ENCODE results near the gene POU3F4. TPM values are rescaled to one million over a fixed set of nuclear protein-coding genes. Genes with fewer than 3 reads are reported as not detected.
A peak's percentile ranks its signal among the peaks of the same experiment; 100 is the strongest.

Gene POU3F4
- under 0.01 TPM in 1 of 2 replicates, not detected in the other for total RNA-seq
- not detected in 2 replicates for polyA plus RNA-seq
- polyA plus RNA-seq (2012): 0.03 TPM in 1 of 2 replicates, not detected in the other
- polyA minus RNA-seq (ENCODE audit: low replicate concordance): not detected in 2 replicates

DNA sequence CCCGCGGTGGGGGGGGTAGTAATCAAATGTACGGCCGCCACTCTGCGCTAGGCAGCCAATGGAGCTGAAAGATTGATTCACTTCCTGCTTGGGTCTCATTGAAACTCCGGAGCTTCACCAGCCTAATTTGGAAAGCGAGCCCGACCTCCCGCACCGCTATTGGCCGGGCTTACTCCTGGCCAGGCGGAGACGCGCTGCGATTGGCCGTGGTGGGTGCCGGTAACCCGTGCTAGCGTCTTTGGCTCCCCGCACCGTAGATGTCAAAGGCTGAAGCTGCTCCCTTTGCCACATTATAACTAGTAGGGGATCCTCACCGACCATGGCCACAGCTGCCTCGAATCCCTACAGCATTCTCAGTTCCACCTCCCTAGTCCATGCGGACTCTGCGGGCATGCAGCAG is at the start of gene POU3F4:
TSS of gene POU3F4 (plus strand) at position 285 of the 400 bp plus-strand sequence. CDS start at position 320, 35 bp downstream.
- Histone ChIP-seq H3K27ac (ENCODE audit: insufficient read depth, low read length) (no peak within 1 kb of the TSS), H3K9me3 (ENCODE audit: control insufficient read depth, insufficient read depth, low read depth, low read length) (no peaks in the 10 kb centered on the region), H3K4me3 (replicated peaks in 1 of 4; ENCODE audit: control extremely low read depth in 1 of 4, insufficient read depth in 1 of 4, low read depth in 3 of 4, low read length in 4 of 4) (no peak within 1 kb of the TSS), H2AFZ (ENCODE audit: low read length) (no peak within 1 kb of the TSS), H3K36me3 (ENCODE audit: control insufficient read depth, insufficient read depth, low read length) (no peaks in the 10 kb centered on the region), H3K27me3 (ENCODE audit: control insufficient read depth, insufficient read depth, low read length) (no peaks in the 10 kb centered on the region), H3K4me1 (ENCODE audit: control insufficient read depth, extremely low read depth, insufficient read depth, low read length) (no peaks in the 10 kb centered on the region), H4K20me1 (ENCODE audit: control insufficient read depth, extremely low read depth, insufficient read depth, low read length) (no peaks in the 10 kb centered on the region), H3K9ac (ENCODE audit: insufficient read depth, low read length) (no peak within 1 kb of the TSS), H3K4me2 (ENCODE audit: extremely low read depth, insufficient read depth, low read length) (no peak within 1 kb of the TSS), H3K79me2 (ENCODE audit: control insufficient read depth, insufficient read depth, low read length) (no peaks in the 10 kb centered on the region)
- no peak for TF ChIP-seq EZH2 (IDR thresholded peaks at IDR 0.05; ENCODE audit: low read length, missing control alignments)
- TF ChIP-seq, protein P1, sequence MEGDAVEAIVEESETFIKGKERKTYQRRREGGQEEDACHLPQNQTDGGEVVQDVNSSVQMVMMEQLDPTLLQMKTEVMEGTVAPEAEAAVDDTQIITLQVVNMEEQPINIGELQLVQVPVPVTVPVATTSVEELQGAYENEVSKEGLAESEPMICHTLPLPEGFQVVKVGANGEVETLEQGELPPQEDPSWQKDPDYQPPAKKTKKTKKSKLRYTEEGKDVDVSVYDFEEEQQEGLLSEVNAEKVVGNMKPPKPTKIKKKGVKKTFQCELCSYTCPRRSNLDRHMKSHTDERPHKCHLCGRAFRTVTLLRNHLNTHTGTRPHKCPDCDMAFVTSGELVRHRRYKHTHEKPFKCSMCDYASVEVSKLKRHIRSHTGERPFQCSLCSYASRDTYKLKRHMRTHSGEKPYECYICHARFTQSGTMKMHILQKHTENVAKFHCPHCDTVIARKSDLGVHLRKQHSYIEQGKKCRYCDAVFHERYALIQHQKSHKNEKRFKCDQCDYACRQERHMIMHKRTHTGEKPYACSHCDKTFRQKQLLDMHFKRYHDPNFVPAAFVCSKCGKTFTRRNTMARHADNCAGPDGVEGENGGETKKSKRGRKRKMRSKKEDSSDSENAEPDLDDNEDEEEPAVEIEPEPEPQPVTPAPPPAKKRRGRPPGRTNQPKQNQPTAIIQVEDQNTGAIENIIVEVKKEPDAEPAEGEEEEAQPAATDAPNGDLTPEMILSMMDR (conservative IDR thresholded peaks at IDR 0.05 in 1 of 2, IDR thresholded peaks at IDR 0.05 in 1 of 2; ENCODE audit: low read depth in 1 of 2, low read length in 2 of 2): no peak
- DNase-seq (ENCODE audit: low read depth in 2 of 2): peak in 1 of 2 donors; percentile 84

- TF ChIP-seq, protein P1 (conservative IDR thresholded peaks at IDR 0.05 in 1 of 2, IDR thresholded peaks at IDR 0.05 in 1 of 2; ENCODE audit: low read depth in 1 of 2, low read length in 2 of 2): no peak
- no peak for TF ChIP-seq EZH2 (IDR thresholded peaks at IDR 0.05; ENCODE audit: low read length, missing control alignments)
- Histone ChIP-seq H3K4me3 (replicated peaks in 1 of 4; ENCODE audit: control extremely low read depth in 1 of 4, insufficient read depth in 1 of 4, low read depth in 3 of 4, low read length in 4 of 4) (no peak overlapping the region), H3K27ac (ENCODE audit: insufficient read depth, low read length) (no peak overlapping the region), H3K4me2 (ENCODE audit: extremely low read depth, insufficient read depth, low read length) (no peak overlapping the region), H3K9me3 (ENCODE audit: control insufficient read depth, insufficient read depth, low read depth, low read length) (no peaks in the 10 kb centered on the region), H3K36me3 (ENCODE audit: control insufficient read depth, insufficient read depth, low read length) (no peaks in the 10 kb centered on the region), H3K4me1 (ENCODE audit: control insufficient read depth, extremely low read depth, insufficient read depth, low read length) (no peaks in the 10 kb centered on the region), H3K79me2 (ENCODE audit: control insufficient read depth, insufficient read depth, low read length) (no peaks in the 10 kb centered on the region), H3K27me3 (ENCODE audit: control insufficient read depth, insufficient read depth, low read length) (no peaks in the 10 kb centered on the region), H2AFZ (ENCODE audit: low read length) (no peak overlapping the region), H3K9ac (ENCODE audit: insufficient read depth, low read length) (no peak overlapping the region), H4K20me1 (ENCODE audit: control insufficient read depth, extremely low read depth, insufficient read depth, low read length) (no peaks in the 10 kb centered on the region)
- peak in 1 of 2 donors; percentile 16 for DNase-seq (ENCODE audit: low read depth in 2 of 2)
Observed at GRCh38 chrX:83469551-83469950, 38.5 kb upstream of the POU3F4 start.

DNA sequence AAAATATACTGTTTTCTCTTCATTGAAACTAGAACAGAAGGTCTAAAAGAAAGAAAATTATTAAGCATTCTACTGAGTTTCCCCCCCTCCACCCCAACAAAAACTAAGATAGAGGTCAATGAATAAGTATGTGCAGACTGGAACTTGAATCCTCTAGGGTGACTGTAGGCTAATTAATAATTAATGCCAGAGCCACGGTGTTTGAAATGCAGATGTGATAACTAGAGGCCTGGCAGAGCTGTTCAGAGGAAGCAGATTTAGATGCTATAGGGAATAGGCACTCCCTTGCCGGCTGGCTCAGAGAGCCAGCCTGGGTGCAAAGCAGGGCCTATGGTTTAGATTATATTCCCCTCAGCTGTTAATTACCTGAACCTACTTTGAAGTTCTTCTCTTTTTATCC is 12.2 kb upstream of the POU3F4 start:
- H3K9me3 ChIP-seq (ENCODE audit: control insufficient read depth, insufficient read depth, low read depth, low read length): no peaks in the 10 kb centered on the region
- H3K36me3 ChIP-seq (ENCODE audit: control insufficient read depth, insufficient read depth, low read length): no peaks in the 10 kb centered on the region
- no peaks in the 10 kb centered on the region for H3K79me2 ChIP-seq (ENCODE audit: control insufficient read depth, insufficient read depth, low read length)
- no peak for TF ChIP-seq EZH2 (IDR thresholded peaks at IDR 0.05; ENCODE audit: low read length, missing control alignments)
- TF ChIP-seq, protein P1 (conservative IDR thresholded peaks at IDR 0.05 in 1 of 2, IDR thresholded peaks at IDR 0.05 in 1 of 2; ENCODE audit: low read depth in 1 of 2, low read length in 2 of 2): no peak
- no peaks in the 10 kb centered on the region for H3K27me3 ChIP-seq (ENCODE audit: control insufficient read depth, insufficient read depth, low read length)
- H2AFZ ChIP-seq (ENCODE audit: low read length): no peak overlapping the region
- no peaks in the 10 kb centered on the region for H4K20me1 ChIP-seq (ENCODE audit: control insufficient read depth, extremely low read depth, insufficient read depth, low read length)
- no peaks in the 10 kb centered on the region for H3K4me1 ChIP-seq (ENCODE audit: control insufficient read depth, extremely low read depth, insufficient read depth, low read length)
- no peak overlapping the region for H3K4me2 ChIP-seq (ENCODE audit: extremely low read depth, insufficient read depth, low read length)
- no peak overlapping the region for H3K27ac ChIP-seq (ENCODE audit: insufficient read depth, low read length)
- no peak for DNase-seq (ENCODE audit: low read depth in 2 of 2)
- no peak overlapping the region for H3K9ac ChIP-seq (ENCODE audit: insufficient read depth, low read length)
- H3K4me3 ChIP-seq (replicated peaks in 1 of 4; ENCODE audit: control extremely low read depth in 1 of 4, insufficient read depth in 1 of 4, low read depth in 3 of 4, low read length in 4 of 4): no peak overlapping the region

Data from fibroblast of lung (primary cell).